K562 (cell line): ENCODE data around the gene HELZ2. TPM values are rescaled to one million over a fixed set of nuclear protein-coding genes. Genes with fewer than 3 reads are reported as not detected.
A peak's percentile ranks its signal among the peaks of the same experiment; 100 is the strongest.

Source experiments
- ATAC-seq: fragments of 200-7000 bp; cut with Tn5 transposase; 3 replicates; pipeline ENCODE4 v1.9.1; 2020; ENCODE audit warnings: moderate library complexity
- BruUV-seq: library from RNA; stranded (reverse); fragments of 400-500 nt; replicated peaks from 2 replicates; lab custom pipeline; 2021; lab: Mats Ljungman, UMichigan
- CTCF ChIA-PET: fragments of 300-600 bp; formaldehyde crosslinking; extraction: SDS; loops from one replicate; lab custom pipeline; 2021; ENCODE audit warnings: low intra/inter-chr PET ratio; lab: Yijun Ruan, JAX
- POLR2A ChIA-PET: fragments of 300-600, 350-650 bp; sonication (Branson Sonifier 250); formaldehyde crosslinking; extraction: SDS; loops from one replicate; lab custom pipeline; 2021; ENCODE audit warnings: antibody characterized with exemption, inconsistent platforms; lab: Yijun Ruan, JAX
- DNase-seq, 4 experiments: peaks; one replicate each; pipeline versions ENCODE4 v3.0.0 to v3.0.0-alpha.2; 2011 to 2018; ENCODE audit warnings: low spot score in 3 of 4, mixed read lengths in 3 of 4; ENCODE audit errors: extremely low read depth in 1 of 4
- FAIRE-seq: peaks from 2 replicates; lab custom pipeline; 2011; peaks lifted over from hg19 to GRCh38; lab: Jason Lieb, UNC
- H2AFZ ChIP-seq: 2 replicates; pipeline ENCODE4 v1.6.0; 2011; ENCODE audit warnings: low read depth, low read length, control low read depth, inconsistent platforms
- H3K27ac ChIP-seq: fragments of 200-600 bp; 3 replicates; pipeline ENCODE4 v1.8.0; 2011; ENCODE audit warnings: low read depth, mild to moderate bottlenecking, control low read depth, inconsistent platforms, low read length, moderate library complexity, mixed read lengths; ENCODE audit errors: extremely low read depth
- H3K27me3 ChIP-seq, 2 experiments: fragments of 300-600 bp in 1 of 2; 2 replicates in 1 of 2; 3 replicates in 1 of 2; pipeline versions ENCODE4 v1.6.0 to v1.8.0; 2011; ENCODE audit warnings: inconsistent platforms in 2 of 2, low read length in 2 of 2, mild to moderate bottlenecking in 1 of 2, mixed read lengths in 1 of 2, moderate library complexity in 1 of 2; ENCODE audit not compliant: control insufficient read depth in 2 of 2, insufficient read depth in 2 of 2
- H3K36me3 ChIP-seq: fragments of 300-600 bp; 3 replicates; pipeline ENCODE4 v1.8.0; 2011; ENCODE audit warnings: mild to moderate bottlenecking, low read length, inconsistent platforms; ENCODE audit not compliant: control insufficient read depth, insufficient read depth
- H3K4me1 ChIP-seq, 2 experiments: fragments of 200-600 bp in 1 of 2; replicated peaks in 1 of 2; 2 replicates in 1 of 2; 3 replicates in 1 of 2; pipeline versions ENCODE4 v1.5.1 to v1.8.0; 2011; ENCODE audit warnings: inconsistent platforms in 2 of 2, low read length in 2 of 2, mild to moderate bottlenecking in 1 of 2, mixed read lengths in 1 of 2, moderate library complexity in 1 of 2; ENCODE audit not compliant: control insufficient read depth in 2 of 2, insufficient read depth in 2 of 2
- H3K4me2 ChIP-seq: 2 replicates; pipeline ENCODE4 v1.6.1; 2011; ENCODE audit warnings: low read length, control low read depth, inconsistent platforms, mixed read lengths; ENCODE audit not compliant: insufficient read depth
- H3K4me3 ChIP-seq: fragments of 200-600 bp; sonication (generic), shearing (Covaris generic); 2 replicates; pipeline ENCODE4 v1.5.1; 2016; ENCODE audit warnings: control low read depth, inconsistent platforms
- H3K79me2 ChIP-seq: fragments of 200-600 bp; 3 replicates; pipeline ENCODE4 v1.8.0; 2011; ENCODE audit warnings: low read length, inconsistent platforms; ENCODE audit not compliant: control insufficient read depth, insufficient read depth
- H3K9ac ChIP-seq, 2 experiments: 2 replicates each; pipeline versions ENCODE4 v1.6.0 to v1.6.1; 2011; ENCODE audit warnings: low read depth in 2 of 2, low read length in 2 of 2, control low read depth in 1 of 2, inconsistent platforms in 1 of 2, mild to moderate bottlenecking in 1 of 2, mixed read lengths in 1 of 2; ENCODE audit not compliant: insufficient read depth in 1 of 2
- H3K9me1 ChIP-seq: one replicate; pipeline ENCODE4 v1.6.0; 2011; ENCODE audit warnings: inconsistent platforms, mild to moderate bottlenecking, low read length, moderate library complexity; ENCODE audit not compliant: control insufficient read depth, insufficient read depth
- H3K9me3 ChIP-seq: replicated peaks from 2 replicates; pipeline ENCODE4 v1.5.1; 2011; ENCODE audit warnings: low read depth, low read length, inconsistent platforms; ENCODE audit not compliant: control insufficient read depth, insufficient read depth
- H4K20me1 ChIP-seq: replicated peaks from 2 replicates; pipeline ENCODE4 v1.6.1; 2011; ENCODE audit warnings: low read length, inconsistent platforms, mixed read lengths; ENCODE audit not compliant: control insufficient read depth, insufficient read depth
- ARID1B ChIP-seq: fragments of 450-650 bp; IDR thresholded peaks from 2 replicates; pipeline ENCODE4 v1.6.1; 2016; ENCODE audit warnings: antibody characterized with exemption, mild to moderate bottlenecking, inconsistent platforms
- CTBP1 ChIP-seq: fragments of 450-650 bp; IDR thresholded peaks from 2 replicates; pipeline ENCODE4 v1.6.1; 2016; ENCODE audit warnings: borderline replicate concordance
- DPF2 ChIP-seq: fragments of 450-650 bp; IDR thresholded peaks from 2 replicates; pipeline ENCODE4 v1.6.1; 2016
- ELF1 ChIP-seq: fragments of 200-800 bp; sonication (Bioruptor generic); IDR thresholded peaks from 2 replicates; pipeline ENCODE4 v1.6.1; 2016; ENCODE audit warnings: missing genetic modification characterization, missing compliant biosample characterization
- MEF2D ChIP-seq: conservative IDR thresholded peaks from 2 replicates; pipeline ENCODE4 v1.6.1; 2016; ENCODE audit warnings: low read depth, missing genetic modification characterization, missing compliant biosample characterization
- MYC ChIP-seq, 2 experiments: fragments of 250-450 bp in 1 of 2; sonication (Bioruptor Pico) in 1 of 2; IDR thresholded peaks; 2 replicates each; pipeline versions ENCODE4 v1.5.1 to v1.6.1; 2012 to 2021; ENCODE audit warnings: low read depth in 2 of 2, borderline replicate concordance in 1 of 2, improper control_type of control experiment in 1 of 2, low read length in 1 of 2, mild to moderate bottlenecking in 1 of 2, moderate library complexity in 1 of 2
- PHB2 ChIP-seq: fragments of 450-650 bp; IDR thresholded peaks from 2 replicates; pipeline ENCODE4 v1.6.1; 2017; ENCODE audit warnings: low read depth
- RNF2 ChIP-seq: sonication (generic); IDR thresholded peaks from 2 replicates; pipeline ENCODE4 v1.6.1; 2016
- SMARCA4 ChIP-seq: fragments of 450-650 bp; IDR thresholded peaks from 2 replicates; pipeline ENCODE4 v1.6.1; 2016
- SUPT5H ChIP-seq: fragments of 450-650 bp; IDR thresholded peaks from 2 replicates; pipeline ENCODE4 v1.6.1; 2016
- XRCC5 ChIP-seq: fragments of 200-400 bp; formaldehyde crosslinking; IDR thresholded peaks from 2 replicates; pipeline ENCODE4 v1.6.1; 2017; ENCODE audit warnings: low read depth, mild to moderate bottlenecking, low read length
- ZBTB1 ChIP-seq: sonication (generic); formaldehyde crosslinking; IDR thresholded peaks from 2 replicates; pipeline ENCODE4 v1.8.1; 2023; ENCODE audit warnings: missing genetic modification reagents, low read depth, mild to moderate bottlenecking, borderline replicate concordance
- ZZZ3 ChIP-seq: fragments of 450-650 bp; IDR thresholded peaks from 2 replicates; pipeline ENCODE4 v1.6.1; 2016; ENCODE audit warnings: antibody characterized with exemption, mild to moderate bottlenecking, moderate library complexity
- whole genome bisulfite sequencing: fragments of 100-300 bp; shearing (Covaris generic); methylation state at CpG from one replicate; pipeline ENCODE4 v1.1.6; 2016; ENCODE audit warnings: low coverage, mixed read lengths; ENCODE audit not compliant: insufficient coverage; ENCODE audit errors: missing lambda C conversion rate; 5-methylcytosine and 5-hydroxymethylcytosine counted together
- in situ Hi-C: fragments of 300-500 bp; cut with MboI; formaldehyde crosslinking; loops from 4 replicates; pipeline ENCODE4 v1.15.0; 2018; ENCODE audit warnings: inconsistent platforms, mixed read lengths
- intact Hi-C: fragments of 100-400 bp; cut with micrococcal nuclease; formaldehyde crosslinking; loops from 2 replicates; pipeline ENCODE4 v1.14.2; 2022
- polyA plus RNA-seq, 8 experiments: library from polyadenylated mRNA; depleted of rRNA in 4 of 8; stranded (reverse) in 5 of 8; unstranded in 3 of 8; fragments of >200 nt; fragmentation: Nextera tagmentation in 2 of 8; fragmentation: Illumina TruSeq in 1 of 8; extraction: Ambion mirVana in 2 of 8; extraction: Trizol in 1 of 8; gene quantifications; 2 replicates each; pipeline versions ENCODE4 v1.2.1 to v1.2.3, GENCODE V29; 2011 to 2014; ENCODE audit warnings: inconsistent platforms in 1 of 8, missing spikeins in 1 of 8
- total RNA-seq, 7 experiments: library from RNA; depleted of rRNA in 6 of 7; stranded (reverse); fragments of >200 nt in 6 of 7; fragmentation: Illumina TruSeq in 2 of 7; extraction: Trizol in 2 of 7; gene quantifications; 2 replicates each; pipeline versions ENCODE4 v1.2.1 to v1.2.3, GENCODE V29; 2011 to 2021; ENCODE audit warnings: low replicate concordance in 1 of 7
- TF ChIP-seq, protein P1 (sequence below): fragments of 450-650 bp; IDR thresholded peaks from 2 replicates; pipeline ENCODE4 v1.6.1; 2018; ENCODE audit not compliant: partially characterized antibody

The HELZ2 gene
- total and polyA plus RNA-seq, 9 of the 15 experiments (the other 6 are each of a cell fraction or from before 2014, with no cell fraction given), result 0.03 to 7.8 (median 2.9) TPM; not detected in 1

DNA sequence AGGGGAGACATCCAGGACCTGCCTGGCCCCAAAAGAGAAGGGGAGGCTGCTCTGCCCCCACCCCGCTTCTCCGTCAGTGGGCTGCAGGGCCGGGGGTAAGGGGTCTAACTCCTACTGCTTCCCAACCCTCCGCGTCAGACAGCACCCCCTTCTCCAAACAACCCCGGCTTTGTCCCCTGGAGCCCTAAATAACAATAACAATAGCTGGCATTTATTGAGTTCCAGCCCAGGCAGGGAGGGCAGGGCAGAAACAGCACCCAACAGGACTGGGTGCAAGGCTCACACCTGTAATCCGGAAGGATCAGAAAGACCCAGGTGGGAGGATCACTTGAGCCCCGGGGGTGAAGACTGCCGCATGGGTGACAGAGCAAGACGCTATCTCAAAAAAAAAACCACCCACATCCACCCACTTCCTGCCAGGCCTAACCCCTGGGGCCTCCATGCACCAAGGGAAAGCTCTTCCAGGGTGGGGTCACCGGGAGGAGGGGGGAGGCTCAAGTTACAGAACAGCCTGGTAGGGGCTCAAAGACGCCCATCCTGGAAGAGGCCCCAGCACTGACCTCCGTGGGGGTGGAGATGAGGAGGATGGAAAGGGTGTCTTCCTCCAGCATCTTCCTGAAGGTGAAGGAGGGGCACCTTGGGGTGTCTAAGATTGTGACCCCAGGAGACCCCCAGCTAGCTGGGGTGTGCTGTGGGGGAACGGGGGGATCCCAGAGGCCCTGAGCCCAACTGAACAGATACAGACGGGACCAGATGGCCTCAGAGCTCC, 21.4 kb downstream of the HELZ2 start:
- Histone ChIP-seq H3K9ac (peak overlapping the region; percentile 55 to 70; a peak in 3 of 4 replicates), H3K36me3 (no peaks in the 10 kb centered on the region), H3K4me1 (peaks cover 15 to 72% of the 10 kb centered on the region in 2 experiments), H3K79me2 (no peaks in the 10 kb centered on the region), H3K27me3 (peaks cover 0 to 3% of the 10 kb centered on the region in 2 experiments; a peak in 2 of 5 replicates), H3K4me2 (peak overlapping the region; percentile 84), H4K20me1 (no peaks in the 10 kb centered on the region), H3K4me3 (peak overlapping the region; percentile 76), H2AFZ (peak overlapping the region; percentile 80), H3K27ac (peak overlapping the region; percentile 60), H3K9me3 (no peaks in the 10 kb centered on the region), H3K9me1 (no peaks in the 10 kb centered on the region)
- in situ Hi-C loops, result no loop called here
- intact Hi-C loops, result loop anchor here (10.0 kb wide), 1 partner anchor 312 kb away; the partner anchor contains the start of genes ABHD16B and TPD52L2
- ATAC-seq (peak; percentile 68), FAIRE-seq (no peak), DNase-seq (peak; percentile 62 to 85 (median 70))
- ChIA-PET POLR2A (interaction anchor here (0.6 to 1.5 kb wide), 8 partner anchors 9 to 331 kb away, joined by 3 to 7 read pairs (median 3); partner anchors contain the start of gene PPDPF), CTCF (no interaction called here)
- 25% methylated on average over 14 of the region's 15 CpGs for WGBS
- no TSS peak for BruUV-seq
- TF ChIP-seq ZBTB1 (CRISPR knock-in tag) (no peak), DPF2 (peak; percentile 88), XRCC5 (peak; percentile 63; the same call in 1 of the 2 replicates), ZZZ3 (no peak), SMARCA4 (peak; percentile 67), CTBP1 (peak; percentile 57), ELF1 (tag) (peak; percentile 54), SUPT5H (0 out of 2 replicates have a peak, but pooled peaks have one; percentile 33), MEF2D (tag) (no peak), PHB2 (no peak), MYC (IDR thresholded peaks at IDR 0.05; ENCODE audit: low read depth, low read length) (peak; percentile 49; the same call in 1 of the 2 replicates), MYC (CRISPR knock-in tag; IDR thresholded peaks at IDR 0.05; ENCODE audit: borderline replicate concordance, low read depth) (no peak), ARID1B (peak; percentile 44; the same call in 1 of the 2 replicates), RNF2 (peak; percentile 82; the same call in 1 of the 2 replicates)
- TF ChIP-seq, protein P1, sequence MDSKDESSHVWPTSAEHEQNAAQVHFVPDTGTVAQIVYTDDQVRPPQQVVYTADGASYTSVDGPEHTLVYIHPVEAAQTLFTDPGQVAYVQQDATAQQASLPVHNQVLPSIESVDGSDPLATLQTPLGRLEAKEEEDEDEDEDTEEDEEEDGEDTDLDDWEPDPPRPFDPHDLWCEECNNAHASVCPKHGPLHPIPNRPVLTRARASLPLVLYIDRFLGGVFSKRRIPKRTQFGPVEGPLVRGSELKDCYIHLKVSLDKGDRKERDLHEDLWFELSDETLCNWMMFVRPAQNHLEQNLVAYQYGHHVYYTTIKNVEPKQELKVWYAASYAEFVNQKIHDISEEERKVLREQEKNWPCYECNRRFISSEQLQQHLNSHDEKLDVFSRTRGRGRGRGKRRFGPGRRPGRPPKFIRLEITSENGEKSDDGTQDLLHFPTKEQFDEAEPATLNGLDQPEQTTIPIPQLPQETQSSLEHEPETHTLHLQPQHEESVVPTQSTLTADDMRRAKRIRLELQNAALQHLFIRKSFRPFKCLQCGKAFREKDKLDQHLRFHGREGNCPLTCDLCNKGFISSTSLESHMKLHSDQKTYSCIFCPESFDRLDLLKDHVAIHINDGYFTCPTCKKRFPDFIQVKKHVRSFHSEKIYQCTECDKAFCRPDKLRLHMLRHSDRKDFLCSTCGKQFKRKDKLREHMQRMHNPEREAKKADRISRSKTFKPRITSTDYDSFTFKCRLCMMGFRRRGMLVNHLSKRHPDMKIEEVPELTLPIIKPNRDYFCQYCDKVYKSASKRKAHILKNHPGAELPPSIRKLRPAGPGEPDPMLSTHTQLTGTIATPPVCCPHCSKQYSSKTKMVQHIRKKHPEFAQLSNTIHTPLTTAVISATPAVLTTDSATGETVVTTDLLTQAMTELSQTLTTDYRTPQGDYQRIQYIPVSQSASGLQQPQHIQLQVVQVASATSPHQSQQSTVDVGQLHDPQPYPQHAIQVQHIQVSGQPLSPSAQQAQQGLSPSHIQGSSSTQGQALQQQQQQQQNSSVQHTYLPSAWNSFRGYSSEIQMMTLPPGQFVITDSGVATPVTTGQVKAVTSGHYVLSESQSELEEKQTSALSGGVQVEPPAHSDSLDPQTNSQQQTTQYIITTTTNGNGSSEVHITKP, result peak; percentile 3
